ENCODE results near the gene POLR1A.
A peak's percentile ranks its signal among the peaks of the same experiment; 100 is the strongest.

Gene POLR1A

DNA sequence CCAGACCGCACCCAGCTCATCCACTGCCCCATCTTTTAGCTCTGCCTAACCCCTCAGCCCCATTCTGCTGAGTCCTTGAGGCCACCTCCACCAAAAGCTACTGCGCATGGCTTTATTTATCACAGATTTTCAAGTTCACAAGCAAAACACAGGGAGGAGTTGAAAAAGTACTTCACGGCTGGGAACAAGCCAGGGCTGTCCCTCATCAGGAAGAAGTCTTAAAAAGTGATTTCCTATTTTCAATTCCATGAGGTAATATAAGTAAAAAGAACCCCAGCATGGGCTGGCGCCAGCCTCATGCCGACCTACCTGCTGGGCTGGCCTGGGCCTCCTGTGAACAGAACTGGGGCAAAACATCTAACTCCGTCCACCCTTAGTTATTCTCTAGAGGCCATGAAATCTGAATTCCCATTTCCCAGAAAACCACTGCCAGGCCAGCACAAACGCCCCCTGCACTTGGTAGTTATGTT is 69.0 kb downstream of the POLR1A start:
- DNase-seq: peak; percentile 32

DNA sequence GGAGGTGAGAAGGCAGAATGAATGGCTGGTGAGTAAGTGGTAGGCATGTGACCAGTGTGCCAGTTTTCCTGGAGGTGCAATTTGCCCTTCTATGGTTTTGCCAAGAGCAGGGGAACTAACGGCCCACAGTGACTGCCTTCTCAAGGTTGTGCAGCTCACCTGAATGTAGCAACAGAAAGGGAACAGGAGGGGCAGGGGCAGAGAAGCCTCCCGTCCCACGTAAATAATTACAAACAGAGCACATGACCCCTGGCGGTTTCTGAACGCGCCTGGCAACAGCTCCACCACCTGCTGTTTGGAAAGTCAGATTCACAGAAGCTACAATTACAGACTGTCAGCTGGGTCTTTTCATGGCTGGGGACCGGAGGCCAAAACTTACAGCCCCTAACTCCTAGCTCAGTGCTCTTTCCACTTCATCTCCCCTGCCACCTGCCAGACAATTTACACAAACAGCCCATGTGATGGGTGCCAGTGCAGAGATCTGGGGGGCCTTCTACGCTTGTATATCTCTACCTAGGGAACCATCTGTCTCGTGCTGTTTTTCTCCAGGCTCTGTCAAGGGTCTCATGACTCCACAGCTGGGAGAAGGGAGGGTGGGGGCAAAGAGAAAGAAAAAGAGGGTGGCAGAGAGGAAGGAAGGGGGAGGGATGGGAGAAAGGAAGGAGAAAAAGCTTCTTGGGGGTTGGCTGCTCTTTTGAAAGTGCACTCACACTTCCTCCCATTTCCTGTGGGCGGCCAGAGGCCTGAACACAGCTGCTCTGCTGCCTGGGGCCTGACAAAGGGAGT is 69.6 kb downstream of the POLR1A start:
- peak; percentile 74 for DNase-seq

DNA sequence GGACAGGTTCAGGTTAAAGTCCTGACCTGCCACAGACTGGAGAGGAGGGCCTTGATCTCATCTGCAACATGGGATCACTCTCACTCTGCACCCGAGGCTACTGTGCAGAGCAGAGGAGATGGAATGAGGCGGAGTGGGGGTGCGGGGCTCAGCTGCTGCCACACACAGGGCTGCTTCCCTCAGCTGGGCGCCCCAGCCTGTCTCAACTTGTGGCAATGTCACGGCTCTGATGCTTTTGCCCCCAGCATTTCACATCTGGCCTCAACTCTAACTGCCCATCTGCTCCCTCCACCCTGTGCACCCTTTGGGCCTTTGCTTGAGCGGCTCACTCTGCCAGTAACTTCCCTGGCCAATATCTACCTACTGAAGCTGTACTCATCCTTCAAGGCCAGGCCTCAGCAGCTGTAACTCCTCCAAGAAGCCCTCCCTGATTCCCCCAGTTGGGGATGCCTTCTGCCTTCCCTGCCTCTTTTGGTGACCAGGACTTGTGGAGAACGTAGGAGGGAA is 70.3 kb downstream of the POLR1A start:
- DNase-seq: no peak

DNA sequence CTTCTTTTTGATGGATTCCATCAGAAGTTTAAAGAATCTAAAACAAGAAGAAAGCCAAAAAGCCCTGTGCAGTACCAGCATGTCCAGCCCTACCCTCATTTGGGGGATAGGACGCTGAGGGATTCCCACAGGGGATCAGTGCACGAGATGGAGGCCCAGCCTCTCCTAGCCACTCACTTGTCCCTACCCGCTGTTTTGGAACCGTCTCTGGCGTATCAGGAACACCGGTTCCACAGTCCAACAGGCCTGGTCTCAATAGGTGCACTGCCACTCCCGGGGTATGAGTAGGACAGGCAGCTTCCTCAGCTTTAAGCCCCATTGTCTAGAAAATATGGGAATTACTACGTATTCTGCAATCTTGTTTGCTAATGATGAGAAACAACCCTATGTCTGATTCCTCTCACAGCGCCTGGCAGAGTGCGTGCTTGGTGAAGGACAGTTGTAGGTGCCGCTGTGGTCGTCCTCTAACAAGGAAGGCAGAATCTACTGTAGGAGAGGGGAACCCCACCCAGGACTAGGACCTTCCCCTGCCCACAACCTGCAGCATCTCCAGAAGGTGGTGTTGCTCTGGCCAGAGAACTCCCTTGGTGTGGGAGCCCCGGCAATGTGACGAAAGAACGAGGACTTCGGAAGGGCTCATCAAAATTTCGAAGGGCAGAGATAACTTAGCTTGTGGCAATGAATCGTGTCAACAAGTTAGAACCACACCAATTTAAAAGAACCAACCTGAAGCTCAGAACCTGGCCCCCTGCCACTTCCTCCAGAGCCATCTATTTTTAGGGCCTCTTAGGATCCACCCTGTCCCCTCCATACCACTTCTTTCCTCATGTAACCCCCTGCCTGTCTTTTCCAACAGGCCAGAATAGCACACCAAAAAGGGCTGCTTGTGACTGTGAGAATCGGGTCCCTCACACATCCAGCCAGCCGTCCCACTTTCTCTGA is 71.7 kb downstream of the POLR1A start:
- DNase-seq: no peak

DNA sequence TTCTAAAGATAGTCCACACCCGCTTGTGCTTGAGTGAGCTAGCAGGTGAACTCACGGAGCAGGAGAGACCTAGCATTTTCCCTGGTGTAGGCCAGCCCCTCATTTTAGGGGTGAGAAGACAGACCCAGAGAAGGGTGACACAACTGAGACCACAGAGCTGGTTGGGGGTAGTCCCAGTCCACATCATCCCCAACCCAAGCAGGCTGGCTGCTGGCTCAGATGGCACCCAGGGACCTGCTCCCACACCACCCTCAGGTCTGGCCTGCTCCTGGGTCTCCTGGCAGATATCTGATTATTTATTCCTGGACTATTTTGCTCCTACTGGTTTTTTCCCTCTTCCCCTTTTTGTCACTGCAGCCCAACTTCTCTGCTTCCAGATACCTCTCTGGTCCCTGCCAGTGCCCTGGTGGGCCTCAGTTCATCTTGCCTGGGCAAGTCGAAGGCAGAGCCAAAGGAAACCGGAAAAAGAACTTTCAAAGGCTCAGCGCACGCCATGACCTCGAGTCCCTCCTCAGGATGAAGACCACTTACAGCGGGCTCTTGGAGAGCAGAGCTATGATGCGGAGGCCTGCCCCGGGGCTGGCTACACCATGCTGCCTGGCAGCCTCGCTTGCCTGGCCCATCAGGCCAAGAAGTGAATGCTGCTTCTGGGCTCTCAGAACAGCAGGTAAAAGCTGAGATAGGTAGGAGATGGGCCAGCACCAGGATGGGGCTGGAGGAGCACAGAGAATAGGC is 72.7 kb downstream of the POLR1A start:
- no peak for DNase-seq

DNA sequence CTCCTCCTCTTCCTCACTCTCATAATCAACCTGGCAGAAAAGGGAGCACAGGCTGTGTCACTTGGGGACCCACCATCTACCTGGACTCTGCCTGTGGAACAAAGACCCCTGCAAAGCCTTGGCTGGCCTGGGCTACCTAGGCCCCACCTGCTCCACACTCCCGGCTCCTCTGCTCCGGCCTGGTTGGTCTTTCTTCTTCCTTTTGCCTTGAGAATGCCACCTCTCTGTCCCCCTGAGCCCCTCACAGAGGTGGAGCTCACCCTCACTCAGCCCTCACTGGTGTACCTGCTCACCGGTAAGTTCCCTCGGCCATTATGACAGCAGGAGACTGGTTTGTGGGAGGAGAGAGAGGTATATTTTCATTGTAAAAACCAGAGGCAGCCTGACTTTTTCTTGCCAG is 74.1 kb downstream of the POLR1A start:
- DNase-seq: no peak

DNA sequence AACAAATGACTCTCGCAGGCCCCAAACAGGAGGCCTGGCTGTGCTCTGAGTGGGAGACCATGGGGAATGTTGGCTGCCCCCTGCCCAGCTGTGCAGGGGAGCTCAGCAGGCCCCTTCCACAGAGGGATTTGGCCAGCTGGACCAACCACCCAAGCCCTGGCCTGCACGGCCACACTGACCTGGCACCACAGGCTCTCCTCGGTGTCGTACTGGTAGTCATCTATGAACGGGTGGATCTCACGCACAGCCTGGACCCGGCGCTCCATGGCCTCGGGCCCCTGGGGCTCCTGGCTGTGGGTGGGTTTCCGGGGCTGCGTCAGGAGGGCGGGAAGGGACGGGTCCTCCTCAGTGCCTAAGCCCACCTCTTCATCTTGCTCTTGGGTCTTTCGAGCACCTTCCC is 74.5 kb downstream of the POLR1A start:
- no peak for DNase-seq

DNA sequence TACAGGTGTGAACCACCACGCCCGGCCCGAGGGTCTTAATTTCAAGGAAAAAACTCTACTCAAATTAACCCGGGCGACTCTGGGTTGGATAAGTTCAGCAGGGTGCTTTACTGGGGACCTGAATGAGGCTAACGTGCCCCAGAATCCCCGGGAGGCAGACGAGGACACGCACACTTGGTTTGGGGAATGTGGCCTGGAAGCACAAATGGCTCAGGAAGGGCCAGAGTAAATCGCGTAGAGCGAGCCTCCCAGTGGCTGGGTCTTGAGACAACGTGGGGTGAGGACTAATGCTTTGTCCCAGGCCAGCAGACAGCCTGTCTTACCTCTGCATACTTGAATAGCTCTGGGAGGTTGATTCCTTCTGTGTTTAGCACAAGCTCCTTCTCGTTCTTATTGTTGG is 75.8 kb downstream of the POLR1A start:
- DNase-seq: no peak

DNA sequence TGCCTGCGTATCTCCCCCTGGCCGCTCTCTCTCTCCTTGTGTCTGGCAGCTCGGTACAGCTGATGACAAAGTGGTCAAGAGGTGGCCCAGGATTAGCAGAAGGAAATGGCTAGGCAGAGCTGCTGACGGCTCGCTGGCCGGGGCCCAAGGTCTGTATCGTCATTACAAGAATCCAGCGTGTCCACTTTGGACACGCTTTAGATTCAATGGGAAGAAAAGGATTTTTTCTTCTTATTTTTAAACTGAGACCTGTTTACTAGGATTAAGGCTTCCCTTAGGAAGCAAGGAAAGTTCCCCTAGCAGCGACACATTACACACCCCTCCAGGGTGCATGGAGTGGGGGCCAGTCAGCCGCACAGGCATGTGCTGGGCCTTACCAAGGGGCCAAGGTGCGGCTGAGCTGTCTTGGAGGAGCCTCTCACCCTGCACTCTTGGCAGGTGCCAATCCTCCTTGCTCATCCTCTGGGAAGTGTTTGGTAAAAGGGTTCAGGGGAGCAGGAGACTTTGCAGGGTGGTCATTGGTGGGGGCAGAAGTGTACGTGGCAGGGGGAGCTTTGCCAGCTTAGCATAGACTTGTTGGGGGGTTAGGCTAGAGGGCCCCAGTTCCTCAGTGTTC is 76.8 kb downstream of the POLR1A start:
- no peak for DNase-seq

DNA sequence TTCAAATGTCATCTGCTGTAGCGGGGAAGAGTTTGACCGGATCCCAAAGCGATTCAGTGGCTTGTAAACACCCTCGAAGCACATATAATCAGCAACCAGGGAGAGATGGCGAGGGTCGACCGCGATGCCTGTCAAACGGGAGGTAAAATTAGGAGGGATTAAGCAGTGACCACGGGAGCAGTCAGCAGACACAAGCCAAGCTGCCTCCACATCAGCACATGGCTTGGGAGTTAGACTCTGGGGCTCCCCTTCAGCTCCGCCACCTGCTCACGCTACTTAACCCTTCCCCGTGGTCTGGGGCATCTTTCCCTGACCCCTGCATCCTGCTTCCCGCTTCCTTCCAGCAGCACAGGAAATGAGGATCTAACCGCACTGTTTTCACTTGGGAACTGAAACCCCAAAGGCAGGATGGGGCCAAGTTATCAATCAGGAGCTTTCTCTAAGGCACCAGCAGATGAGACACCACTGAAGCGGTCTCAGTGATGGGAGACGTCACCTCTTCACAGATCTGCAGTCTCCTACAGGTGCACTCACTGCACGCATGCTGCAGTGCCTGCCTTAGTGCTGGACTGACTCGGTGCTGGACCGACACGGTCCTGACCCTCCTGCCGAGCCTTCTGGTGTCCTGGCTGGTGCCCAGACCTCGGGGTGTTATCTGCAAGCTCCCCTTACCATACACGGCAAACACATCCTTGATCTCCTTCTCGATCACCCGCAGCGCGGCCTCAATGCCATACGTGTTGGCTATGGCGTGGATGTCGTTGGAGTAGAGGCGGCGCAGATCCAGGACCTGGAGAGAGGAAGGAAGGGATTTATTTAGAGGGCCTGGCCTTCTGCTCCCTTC is 77.5 kb downstream of the POLR1A start:
- DNase-seq: no peak

DNA sequence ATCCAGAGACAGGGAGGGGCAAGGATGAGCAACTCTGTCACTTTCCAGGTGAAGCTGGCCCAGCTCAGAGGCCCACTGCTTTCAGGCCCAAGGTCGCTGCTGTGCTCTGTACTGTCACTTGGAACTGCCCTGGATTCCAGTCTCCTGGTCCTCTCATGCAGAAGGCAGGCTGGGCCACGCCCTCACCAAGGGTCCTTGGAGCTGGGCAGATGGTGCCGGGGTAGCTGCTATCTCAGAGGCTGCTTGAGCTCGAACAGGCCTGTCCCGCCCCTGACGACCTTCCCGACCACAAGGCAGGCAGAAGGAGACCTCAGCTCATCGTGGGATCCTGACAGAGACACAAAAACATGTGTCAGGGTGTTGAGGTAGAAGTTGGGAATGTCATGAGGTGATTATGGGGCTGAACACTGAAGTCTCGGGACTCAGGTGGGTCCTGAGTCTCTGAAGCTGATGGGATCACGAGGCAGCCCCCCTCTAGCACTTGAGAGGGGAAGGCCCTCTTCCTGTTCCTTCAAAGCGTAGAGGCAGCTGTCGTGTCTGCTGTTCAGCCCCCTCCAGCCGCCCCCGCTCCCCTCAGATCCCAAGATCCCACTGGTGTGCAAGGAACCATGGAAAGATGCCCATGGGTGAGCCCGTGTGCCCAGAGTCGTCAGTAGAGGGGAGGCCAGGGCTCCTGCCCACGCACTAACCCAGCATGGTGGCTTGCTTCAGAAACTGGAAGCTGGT is 78.3 kb downstream of the POLR1A start:
- DNase-seq: no peak

DNA sequence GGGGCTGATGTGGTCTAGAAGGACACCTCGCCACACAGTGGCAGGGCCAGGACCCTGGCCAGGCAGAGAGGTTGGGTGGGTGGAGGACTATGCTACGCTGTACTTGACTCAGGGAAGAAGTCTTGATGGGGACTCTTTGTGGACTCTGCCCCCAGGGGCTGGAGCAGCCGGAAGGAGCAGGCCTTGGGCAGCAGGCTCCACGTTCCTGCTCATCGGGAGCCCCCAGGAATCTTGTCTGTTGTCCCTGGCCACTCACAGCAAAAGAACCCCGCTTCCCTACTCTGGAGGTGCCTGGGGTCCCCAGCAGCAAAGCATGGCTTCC is 79.0 kb downstream of the POLR1A start:
- DNase-seq: no peak

DNA sequence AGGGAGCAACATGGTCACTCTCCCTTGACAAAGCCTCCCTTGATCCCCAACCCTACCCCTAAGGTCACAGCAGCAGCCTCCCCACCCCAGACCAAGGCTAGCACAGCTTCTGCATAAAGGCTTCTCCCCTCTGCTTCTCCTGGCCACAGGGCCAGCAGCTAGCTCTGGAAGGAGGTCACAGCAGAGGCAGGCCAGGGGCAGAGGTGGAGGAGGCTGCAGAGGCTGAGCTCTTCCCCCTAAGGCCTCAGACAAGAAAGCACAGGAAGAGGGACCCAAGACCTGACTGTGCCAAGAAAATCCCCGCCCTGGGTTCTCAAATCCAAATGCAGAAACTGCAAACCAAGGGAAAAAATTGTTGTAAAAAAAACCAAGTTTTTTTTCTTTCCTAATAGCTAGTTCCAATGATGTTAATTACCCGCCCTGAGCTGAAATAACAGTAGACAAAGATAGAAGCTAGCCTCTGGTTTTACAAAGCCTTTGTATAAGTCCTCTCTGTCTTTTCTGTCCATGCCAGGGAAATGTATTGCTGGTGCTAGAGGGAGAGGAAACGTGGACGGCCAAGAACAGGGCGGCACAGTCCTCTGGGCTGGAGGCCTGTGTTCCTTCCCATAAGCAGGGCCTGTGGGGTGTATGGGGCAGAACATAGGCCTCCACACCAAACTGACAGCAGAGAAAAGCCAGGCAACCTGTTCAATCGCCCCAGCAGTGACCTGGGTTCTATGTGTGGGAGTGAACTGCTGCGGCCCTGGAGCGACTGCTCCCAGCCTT is 79.5 kb downstream of the POLR1A start:
- no peak for DNase-seq

DNA sequence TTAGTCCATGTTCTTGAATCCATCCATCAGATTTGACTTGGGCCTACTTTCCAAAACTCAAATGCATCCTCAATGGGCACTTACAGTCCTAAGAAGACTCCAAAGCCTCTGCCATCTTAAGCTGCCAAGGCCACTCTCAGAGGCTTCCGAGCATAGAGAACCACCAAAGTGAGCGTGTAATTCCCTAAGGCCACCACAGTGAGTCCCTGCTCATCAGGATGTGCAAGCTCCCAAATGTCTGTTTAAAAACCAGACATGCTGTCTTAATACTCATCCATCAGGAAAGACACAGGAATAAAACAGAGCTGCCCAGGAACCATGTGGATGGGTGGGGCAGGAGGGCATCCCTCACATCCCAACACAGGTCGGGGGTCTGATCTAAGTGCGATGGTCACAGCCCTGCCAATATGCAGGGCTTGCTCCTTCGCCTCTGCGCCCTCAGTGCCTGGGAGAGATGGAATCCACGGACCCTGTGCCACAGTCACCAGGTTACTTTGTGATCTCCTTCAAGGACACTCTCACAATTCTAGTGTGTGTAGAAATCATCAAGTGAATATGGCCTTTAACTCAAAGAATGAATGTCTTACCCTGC is 80.4 kb downstream of the POLR1A start:
- DNase-seq: no peak

DNA sequence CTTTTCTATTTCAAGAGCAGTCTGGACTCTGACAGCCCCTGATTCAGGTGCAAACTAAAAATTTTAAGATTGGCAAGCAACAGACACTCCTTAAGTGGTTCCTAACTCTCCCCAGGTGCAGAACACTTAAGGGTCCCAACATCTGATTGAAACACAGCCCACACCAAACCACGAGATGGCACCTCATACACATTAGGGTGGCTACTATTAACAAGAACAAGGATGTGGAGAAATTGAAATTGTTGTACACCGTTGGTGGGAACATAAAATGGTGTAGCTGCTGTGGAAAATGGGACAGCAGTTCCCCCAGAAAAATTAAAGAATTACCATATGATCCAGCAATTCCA is 82.3 kb downstream of the POLR1A start:
- no peak for DNase-seq

DNA sequence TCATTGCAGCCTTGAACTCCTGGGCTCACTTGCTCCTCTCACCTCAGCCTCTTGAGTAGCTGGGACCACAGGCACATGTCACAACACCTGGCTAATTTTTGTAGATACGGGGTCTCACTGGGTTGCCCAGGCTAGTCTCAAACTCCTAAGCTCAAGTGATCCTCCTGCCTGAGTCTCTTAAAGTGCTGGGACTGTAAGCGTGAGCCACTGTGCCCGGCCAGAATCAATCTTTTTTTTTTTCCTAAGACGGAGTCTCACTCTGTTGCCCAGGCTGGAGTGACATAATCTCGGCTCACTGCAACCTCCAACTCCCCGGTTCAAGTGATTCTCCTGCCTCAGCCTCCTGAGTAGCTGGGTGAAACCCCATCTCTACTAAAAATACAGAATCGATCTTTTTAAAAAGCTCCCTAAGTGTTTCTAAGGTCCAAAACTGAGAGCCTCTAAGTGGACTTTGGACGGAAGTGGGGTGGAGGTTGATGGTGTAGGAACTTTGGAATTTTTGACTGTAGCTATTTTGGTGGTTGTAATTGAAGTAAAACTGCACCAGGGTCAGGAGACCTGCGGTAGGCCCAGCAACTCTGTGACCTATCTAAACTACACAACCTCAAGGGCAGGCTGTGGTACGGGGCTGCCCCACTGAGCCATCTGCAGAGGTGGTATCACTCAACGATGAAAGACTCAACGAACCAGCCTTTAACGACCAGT is 82.9 kb downstream of the POLR1A start:
- no peak for DNase-seq

DNA sequence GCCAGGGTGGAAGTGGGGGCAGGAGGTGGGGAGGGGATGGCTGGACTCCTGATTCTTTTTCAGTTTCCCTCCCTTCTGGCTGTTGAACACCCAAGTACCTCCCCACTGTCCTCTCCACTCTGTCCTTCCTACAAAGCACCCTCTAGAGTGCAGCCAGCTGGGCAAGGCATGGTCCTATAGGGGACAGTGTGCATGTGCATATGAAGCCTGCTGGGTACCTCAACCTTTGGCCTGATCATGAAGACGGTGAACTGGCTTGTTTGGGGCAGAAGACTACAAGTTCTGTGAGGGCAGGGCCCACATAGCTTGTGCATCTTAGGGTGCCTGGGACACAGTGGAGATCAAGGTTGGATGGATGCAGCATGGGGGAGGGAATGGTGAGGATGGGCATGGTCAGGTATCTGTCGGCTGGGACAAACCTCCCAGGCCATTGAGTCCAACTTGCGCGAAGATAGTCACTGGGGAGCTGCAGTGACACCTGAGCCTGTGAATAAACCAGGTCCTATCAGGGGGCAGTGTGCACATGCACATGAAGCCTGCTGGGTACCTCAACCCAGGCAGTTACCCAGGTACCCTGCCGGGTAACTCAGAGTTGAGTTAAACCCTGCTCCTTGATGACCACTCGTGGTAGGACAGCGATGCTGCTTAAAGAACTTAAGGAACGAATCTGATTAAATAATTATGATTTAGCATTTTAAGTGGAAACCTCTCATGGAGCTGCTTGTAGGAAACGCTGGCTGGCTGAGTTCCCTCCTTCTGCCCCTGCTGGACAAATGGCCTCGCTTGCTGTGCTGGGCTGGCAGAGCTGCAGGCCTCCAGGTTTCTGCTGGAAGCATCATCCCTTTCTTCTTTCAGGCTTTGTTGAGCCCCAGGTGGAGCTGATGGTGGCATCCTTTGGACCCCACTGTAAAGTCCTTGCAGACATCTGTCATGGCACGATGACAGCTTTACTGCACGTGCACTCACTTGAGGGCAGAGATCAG is 84.0 kb downstream of the POLR1A start:
- DNase-seq: no peak

DNA sequence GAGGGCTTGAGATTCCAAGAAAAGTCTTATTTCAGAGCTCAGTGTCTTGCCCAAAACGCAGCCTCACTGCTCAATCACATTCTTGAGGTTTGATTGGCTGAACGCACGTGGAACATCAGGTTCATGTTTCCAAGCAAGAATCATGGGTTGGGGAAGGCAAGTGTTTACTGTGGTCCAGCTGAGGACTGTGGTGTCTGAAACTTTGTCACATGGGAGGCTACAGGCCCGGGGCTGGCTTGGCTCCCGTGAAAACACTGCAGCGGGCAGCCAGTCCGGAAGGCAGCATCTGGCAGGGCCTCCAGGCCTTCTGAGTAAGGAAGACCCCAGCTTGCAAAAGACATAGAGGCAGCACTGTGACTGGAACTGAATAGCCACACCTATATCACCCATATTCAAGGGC is 84.7 kb downstream of the POLR1A start:
- no peak for DNase-seq
